22Rv1 (cell line): ENCODE results near the gene SCN8A.
"Not testable (repeated sequence)": the region's sequence is repeated elsewhere in the genome, so short reads cannot be mapped to it uniquely, and the experiment has no call there.

Experiments
- H3K27ac ChIP-seq: fragments of 450-650 bp; 2 replicates; pipeline ENCODE4 v1.5.1; 2017
- ZFX ChIP-seq: fragments of 450-650 bp; IDR thresholded peaks from 2 replicates; pipeline ENCODE4 v1.6.1; 2017; ENCODE audit warnings: antibody characterized with exemption, borderline replicate concordance
- TF ChIP-seq, protein P1 (sequence below): fragments of 450-650 bp; IDR thresholded peaks from 2 replicates; pipeline ENCODE4 v1.5.1; 2017; ENCODE audit warnings: mild to moderate bottlenecking

SCN8A gene

DNA sequence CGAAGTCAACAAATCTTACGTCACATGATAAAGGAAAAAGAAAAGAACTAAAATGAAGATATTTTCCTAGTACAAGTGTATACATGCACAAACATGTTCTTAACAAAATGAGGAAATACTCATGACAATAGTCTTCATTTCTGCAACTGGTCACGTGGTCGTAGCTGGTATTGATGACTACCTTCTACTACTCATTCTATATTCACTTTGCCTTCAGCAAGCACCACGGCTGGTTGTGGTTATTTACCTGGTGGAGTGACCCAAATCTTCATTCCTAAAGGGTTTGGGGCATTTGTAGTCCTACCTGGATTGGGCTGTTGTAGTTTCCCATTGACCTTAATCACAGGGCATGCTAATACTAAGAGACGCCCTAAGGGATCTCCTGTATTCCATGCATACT lies 206.3 kb downstream of the SCN8A start:
- TF ChIP-seq, protein P1, sequence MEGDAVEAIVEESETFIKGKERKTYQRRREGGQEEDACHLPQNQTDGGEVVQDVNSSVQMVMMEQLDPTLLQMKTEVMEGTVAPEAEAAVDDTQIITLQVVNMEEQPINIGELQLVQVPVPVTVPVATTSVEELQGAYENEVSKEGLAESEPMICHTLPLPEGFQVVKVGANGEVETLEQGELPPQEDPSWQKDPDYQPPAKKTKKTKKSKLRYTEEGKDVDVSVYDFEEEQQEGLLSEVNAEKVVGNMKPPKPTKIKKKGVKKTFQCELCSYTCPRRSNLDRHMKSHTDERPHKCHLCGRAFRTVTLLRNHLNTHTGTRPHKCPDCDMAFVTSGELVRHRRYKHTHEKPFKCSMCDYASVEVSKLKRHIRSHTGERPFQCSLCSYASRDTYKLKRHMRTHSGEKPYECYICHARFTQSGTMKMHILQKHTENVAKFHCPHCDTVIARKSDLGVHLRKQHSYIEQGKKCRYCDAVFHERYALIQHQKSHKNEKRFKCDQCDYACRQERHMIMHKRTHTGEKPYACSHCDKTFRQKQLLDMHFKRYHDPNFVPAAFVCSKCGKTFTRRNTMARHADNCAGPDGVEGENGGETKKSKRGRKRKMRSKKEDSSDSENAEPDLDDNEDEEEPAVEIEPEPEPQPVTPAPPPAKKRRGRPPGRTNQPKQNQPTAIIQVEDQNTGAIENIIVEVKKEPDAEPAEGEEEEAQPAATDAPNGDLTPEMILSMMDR = no peak
- no peak for TF ChIP-seq ZFX
- H3K27ac ChIP-seq = no peak overlapping the region

DNA sequence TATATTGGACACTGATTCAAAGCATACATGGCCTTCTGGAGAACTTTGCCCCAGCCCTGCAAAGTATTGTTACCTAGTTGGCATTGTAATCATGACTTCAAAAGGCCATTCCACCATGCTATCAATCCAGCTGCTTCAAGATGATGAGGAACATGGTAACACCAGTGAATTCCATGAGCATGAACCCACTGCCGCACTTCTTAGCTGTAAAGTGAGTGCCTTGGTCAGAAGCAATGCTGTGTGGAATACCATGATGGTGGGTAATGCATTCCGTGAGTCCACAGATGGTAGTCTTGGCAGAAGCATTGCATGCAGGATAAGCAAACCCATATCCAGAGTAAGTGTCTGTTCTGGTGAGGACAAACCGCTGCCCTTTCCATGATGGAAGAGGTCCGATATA lies 207.0 kb downstream of the SCN8A start:
- not testable (repeated sequence) for H3K27ac ChIP-seq

- no peak overlapping the region for H3K27ac ChIP-seq
- TF ChIP-seq, protein P1 = no peak
- no peak for TF ChIP-seq ZFX
These were observed 207.5 kb downstream of the SCN8A start for GRCh38 chr12:51798501-51798900.

- TF ChIP-seq, protein P1 = no peak
- TF ChIP-seq ZFX = no peak
These were observed 210.0 kb downstream of the SCN8A start for GRCh38 chr12:51801027-51801426.

DNA sequence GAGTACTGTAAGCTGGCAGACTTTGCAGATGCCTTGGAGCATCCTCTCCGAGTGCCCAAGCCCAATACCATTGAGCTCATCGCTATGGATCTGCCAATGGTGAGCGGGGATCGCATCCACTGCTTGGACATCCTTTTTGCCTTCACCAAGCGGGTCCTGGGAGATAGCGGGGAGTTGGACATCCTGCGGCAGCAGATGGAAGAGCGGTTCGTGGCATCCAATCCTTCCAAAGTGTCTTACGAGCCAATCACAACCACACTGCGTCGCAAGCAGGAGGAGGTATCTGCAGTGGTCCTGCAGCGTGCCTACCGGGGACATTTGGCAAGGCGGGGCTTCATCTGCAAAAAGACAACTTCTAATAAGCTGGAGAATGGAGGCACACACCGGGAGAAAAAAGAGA lies 215.9 kb downstream of the SCN8A start:
- TF ChIP-seq, protein P1 = no peak
- no peak for TF ChIP-seq ZFX
- no peak overlapping the region for H3K27ac ChIP-seq

More at GRCh38 chr12:51801027-51801426, 210.0 kb downstream of the SCN8A start:
- no peak overlapping the region for H3K27ac ChIP-seq

DNA sequence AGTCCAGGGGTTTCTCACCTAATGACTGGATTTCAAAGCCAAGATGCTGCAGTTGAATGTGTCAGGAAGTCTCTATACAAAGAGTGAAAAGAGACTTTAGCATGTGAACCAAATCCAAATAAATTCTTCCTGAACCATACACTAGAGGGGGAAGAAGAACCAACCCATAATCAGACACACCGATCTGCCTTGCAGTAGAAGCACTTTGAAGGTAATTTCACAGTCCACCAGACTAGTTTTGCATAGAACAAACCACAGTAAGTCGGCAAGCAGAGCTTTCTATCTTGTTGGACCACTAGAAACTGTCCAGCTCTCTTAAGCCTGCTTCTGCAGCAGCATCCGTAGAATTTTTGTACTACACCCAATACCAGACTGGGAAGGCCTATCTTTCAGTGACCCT lies 218.2 kb downstream of the SCN8A start:
- TF ChIP-seq, protein P1 = no peak
- TF ChIP-seq ZFX = no peak

DNA sequence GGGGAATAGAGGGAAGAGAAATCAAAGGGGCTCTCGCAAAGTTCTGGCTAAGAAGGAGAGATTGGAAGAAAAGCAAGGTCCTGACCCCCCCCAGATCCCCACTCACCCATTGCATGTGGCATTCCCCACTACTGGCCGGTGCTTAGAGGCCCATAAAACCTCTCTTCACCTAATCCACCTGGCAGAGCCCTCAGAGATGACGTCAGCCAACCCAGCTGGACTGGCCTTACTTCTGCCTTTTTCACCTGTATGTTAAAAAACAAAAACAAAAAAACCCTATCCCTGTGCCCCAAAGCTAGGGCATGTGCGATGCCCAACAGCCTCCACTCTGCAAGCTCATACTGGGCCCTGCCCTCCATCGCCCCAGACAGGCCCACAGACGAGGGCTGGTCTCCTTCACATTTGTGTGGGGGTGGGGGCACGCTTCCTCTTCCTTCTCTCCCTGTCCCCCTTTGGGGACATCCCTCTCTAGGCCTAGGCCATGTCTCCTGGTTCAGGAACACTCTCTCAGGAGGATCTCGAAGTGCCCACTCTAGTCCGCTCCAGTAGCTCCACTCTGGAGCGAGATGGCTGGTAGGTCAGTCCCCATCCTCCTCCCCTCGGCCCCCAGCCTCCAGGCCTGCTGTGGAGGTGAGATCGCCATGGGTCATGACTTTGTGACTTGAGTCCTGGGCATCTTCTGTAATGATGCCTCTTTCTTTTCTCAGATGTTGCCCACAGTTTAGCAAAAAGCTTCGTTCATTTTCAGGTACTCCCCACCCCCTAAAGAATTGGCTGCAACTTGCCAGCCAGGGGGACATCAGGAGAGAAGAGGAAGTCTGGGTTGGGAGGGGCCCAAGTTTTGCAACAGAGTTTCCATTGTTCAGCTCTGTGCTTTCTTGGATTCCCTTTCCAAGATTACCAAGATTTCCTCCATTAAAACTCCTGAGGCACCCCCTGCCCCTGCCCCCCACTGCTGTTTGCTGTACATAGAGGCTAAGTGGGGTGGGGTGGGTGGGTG lies 220.5 kb downstream of the SCN8A start:
- no peak overlapping the region for H3K27ac ChIP-seq
- TF ChIP-seq, protein P1 = no peak
- no peak for TF ChIP-seq ZFX

More for the DNA sequence above, 218.2 kb downstream of the SCN8A start:
- H3K27ac ChIP-seq = no peak overlapping the region

DNA sequence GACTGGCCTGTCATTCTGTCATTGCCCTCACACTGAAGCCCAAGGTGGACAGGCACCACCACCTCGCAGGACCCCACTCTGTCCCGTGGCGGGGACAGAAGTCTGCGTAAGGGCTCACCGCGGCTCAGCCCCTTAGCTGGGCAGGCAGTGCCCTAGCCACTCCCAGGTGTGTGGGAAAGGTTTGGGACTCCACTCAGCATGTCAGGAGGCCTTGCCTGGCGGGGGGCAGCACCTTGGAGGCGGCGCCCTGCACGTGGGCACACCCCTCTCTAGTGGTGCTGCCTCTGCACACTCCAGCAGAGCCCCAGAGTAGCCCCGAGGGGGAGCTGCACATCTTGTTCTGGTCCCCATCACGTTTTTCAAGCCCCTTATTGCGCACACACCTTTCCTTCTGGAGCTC lies 221.8 kb downstream of the SCN8A start:
- 0 out of 2 replicates have a peak overlapping the region, but pooled peaks have one; percentile 14 for H3K27ac ChIP-seq
- no peak for TF ChIP-seq ZFX
- TF ChIP-seq, protein P1 = no peak
